ENCODE measurements around the gene SBF1.

DNA sequence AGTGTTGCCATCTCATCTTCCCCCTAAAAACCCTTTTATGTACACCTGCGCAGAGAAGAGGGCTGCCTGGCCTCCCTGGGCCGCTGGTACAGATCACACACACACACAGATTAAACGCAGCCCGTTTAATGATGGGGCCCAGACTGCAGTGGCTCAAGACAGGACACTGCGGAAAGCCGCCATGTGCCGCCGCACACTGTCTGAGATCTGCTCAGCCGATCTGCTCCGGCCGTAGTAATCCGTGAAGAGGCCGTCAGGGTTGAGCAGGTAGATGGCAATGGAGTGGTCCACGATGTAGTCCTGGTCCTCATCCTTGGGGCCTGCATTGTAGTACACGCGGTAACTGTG lies 48.6 kb upstream of the SBF1 start:
- TF ChIP-seq POLR2AphosphoS5 (IDR thresholded peaks at IDR 0.05; ENCODE audit: borderline replicate concordance, low read depth, low read length) (no peak), EZH2 (IDR thresholded peaks at IDR 0.05) (no peak), FOXP2 (optimal IDR thresholded peaks at IDR 0.05; ENCODE audit: control extremely low read depth, extremely low read length, insufficient read depth) (no peak)

Measured in SK-N-MC (cell line).